ENCODE results near the gene COL15A1.

COL15A1 gene

DNA sequence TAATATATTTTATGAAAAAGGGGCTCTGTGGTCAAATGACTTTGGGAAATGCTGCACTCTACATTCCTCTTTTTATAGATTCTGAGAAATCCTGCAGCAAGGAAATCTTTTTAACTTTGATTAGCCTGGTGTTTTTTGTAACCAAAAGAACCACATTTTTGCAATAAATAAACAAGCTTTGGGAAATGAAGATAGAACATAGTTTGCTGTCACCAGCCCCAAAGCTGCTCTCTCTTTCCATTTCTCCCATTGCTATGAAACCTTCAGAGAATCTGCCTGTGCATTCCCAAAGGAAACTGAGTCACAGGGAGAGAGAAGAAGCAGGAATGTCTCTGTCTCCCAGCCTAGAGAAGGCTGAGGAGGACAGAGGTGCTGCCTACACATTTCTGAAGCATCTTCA, 59.0 kb downstream of the COL15A1 start:
- no peak for TF ChIP-seq CTCF (conservative IDR thresholded peaks at IDR 0.05)

GRCh38 chr9:99003308-99003707, 59.6 kb downstream of the COL15A1 start:
- no peak for TF ChIP-seq CTCF (conservative IDR thresholded peaks at IDR 0.05)
- no peak overlapping the region for H3K27ac ChIP-seq

More for the DNA sequence above, 59.0 kb downstream of the COL15A1 start:
- no peak overlapping the region for H3K27ac ChIP-seq

DNA sequence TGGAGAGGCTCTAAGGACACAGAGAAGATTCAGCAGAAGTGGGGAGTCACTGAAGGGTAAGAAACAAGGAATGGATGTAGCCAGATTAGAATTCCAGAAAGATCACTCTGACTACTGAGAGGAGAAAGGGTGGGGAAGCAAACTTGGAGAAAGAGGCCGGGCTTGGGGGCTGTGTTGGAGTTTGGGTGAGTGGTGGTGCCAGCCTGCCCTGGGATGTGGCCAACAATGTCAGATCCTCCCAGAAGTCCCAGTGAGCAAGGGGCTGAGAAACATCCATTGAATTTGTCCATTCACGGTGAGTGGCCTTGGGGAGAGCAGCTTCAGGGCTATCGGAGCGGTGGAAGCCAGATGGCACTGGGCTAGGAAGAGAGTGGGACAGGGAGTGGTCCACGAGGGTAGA, 60.4 kb downstream of the COL15A1 start:
- no peak for TF ChIP-seq CTCF (conservative IDR thresholded peaks at IDR 0.05)
- H3K27ac ChIP-seq, result no peak overlapping the region

DNA sequence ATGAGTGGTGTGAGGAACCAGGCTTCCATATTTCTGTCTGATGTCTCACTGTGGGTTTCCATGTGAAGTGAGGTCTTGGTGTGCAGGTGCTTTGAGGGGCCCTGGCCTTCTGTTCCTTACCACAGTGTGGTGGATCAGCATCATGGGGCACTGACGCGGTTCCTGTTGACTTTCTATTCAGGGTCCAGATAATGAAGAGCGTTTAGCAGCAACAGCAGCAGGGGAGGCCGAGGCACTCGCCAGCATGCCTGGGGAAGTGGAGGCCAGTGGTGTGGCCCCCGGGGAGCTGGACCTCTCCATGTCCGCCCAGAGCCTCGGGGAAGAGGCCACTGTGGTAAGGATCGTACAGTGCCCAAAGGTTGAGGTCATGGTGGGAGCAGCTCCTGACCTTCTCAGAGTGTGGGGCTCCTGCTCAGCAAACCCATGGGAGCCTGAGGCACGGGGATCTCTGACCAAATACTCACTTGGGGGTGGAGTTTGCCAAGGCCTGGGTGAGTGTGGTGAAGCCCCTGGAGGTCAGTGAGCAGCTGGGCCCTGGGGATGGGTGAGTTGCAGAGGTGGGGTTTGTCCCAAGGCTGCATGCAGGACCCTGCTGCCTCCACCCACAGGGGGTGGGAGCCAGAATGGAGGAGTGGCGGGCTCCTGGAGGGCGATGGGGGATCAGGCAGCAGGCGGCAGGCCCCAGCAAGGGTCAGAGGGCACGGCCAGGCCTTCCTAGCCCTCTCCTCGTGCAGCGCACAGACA, 61.2 kb downstream of the COL15A1 start:
- no peak for TF ChIP-seq CTCF (conservative IDR thresholded peaks at IDR 0.05)
- H3K27ac ChIP-seq, result no peak overlapping the region

GRCh38 chr9:99005651-99006050, 61.9 kb downstream of the COL15A1 start:
- TF ChIP-seq CTCF (conservative IDR thresholded peaks at IDR 0.05), result no peak
- no peak overlapping the region for H3K27ac ChIP-seq

DNA sequence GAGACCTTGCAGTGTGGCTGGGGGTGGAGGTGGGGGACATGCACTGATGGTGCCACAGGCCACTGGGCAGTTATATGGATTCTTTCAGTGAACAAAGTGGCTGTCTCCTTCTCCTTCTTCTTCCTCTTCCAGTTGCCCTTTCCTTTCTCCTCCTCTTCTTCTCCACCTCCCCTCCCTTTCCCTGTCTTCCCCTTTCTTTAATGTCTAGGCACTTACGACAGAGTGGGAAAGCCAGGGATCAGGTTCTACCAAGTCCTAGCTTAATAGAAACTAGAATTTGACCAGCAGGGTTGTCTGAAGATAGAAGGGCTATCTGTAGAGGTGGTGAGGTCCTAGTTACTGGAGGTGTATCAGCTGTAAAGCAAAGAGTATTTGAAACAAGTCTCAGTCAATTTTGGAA, 62.8 kb downstream of the COL15A1 start:
- no peak for TF ChIP-seq CTCF (conservative IDR thresholded peaks at IDR 0.05)
- H3K27ac ChIP-seq, result no peak overlapping the region

DNA sequence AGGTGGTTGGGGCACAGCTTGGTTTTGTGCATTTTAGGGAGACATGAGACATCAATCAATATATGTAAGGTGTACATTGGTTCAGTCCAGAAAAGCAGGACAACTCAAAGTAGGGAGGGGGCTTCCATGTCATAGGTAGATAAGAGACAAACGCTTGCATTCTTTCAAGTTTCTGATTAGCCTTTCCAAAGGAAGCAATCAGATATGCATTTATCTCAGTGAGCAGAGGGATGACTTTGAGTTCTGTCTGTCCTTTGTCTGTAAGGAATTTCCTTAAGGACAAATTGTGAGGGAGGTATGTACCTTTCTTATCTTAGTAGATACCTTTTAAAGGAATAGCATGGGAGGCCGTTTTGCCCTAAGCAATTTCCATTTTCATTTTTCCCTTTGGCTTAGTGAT, 63.3 kb downstream of the COL15A1 start:
- TF ChIP-seq CTCF (conservative IDR thresholded peaks at IDR 0.05), result no peak
- no peak overlapping the region for H3K27ac ChIP-seq
